Measurements from ENCODE around the gene TRIM23.

GRCh38 chr5:65625743-65626142, 1.6 kb upstream of the TRIM23 start:
- no peak for TF ChIP-seq EZH2 (IDR thresholded peaks at IDR 0.05; ENCODE audit: borderline replicate concordance, low read depth, low read length, severe bottlenecking)
- TF ChIP-seq CTCF (IDR thresholded peaks at IDR 0.05; ENCODE audit: borderline replicate concordance, extremely low read depth, low read length, poor library complexity, severe bottlenecking), result no peak

Measured in DND-41 (cell line).